GM12874 (cell line): ENCODE results near the gene MAFB.

Experiments used
- CTCF ChIP-seq: IDR thresholded peaks from 2 replicates; pipeline ENCODE4 v1.5.1; 2011; ENCODE audit warnings: low read depth, mild to moderate bottlenecking, control low read depth, low read length, moderate library complexity; ENCODE audit not compliant: insufficient read depth

MAFB gene

GRCh38 chr20:40680161-40680959 is 8.7 kb downstream of the MAFB start:
- no peak for TF ChIP-seq CTCF

GRCh38 chr20:40679184-40679583 is 9.9 kb downstream of the MAFB start:
- no peak for TF ChIP-seq CTCF

- no peak for TF ChIP-seq CTCF
Observed at GRCh38 chr20:40678286-40678875, 10.7 kb downstream of the MAFB start.

DNA sequence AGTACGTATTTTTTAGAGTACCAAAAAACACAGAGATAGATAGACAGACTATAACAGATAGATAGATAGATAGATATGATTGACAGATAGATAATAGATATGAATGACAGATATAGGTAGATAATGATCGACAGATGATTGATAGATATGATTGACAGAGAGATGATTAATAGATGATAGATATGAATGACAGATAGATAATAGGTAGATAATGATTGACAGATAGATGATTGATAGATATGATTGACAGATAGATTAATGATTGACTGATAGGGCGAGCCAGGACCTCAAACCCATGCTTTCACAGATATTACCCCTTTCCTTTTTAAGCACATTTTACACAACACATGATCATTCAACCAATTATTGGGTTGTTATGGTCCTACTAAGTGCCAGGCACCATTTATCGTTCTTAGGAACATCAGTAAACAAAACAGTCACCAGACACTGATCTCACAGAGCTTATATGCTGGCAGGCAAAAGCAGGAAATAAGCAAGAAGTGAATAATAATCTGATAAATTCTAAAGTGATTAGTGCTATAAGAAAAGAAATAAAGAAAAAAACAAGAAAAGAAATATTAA is 11.6 kb downstream of the MAFB start:
- no peak for TF ChIP-seq CTCF

- no peak for TF ChIP-seq CTCF
Observed at GRCh38 chr20:40676491-40677269, 12.4 kb downstream of the MAFB start.

DNA sequence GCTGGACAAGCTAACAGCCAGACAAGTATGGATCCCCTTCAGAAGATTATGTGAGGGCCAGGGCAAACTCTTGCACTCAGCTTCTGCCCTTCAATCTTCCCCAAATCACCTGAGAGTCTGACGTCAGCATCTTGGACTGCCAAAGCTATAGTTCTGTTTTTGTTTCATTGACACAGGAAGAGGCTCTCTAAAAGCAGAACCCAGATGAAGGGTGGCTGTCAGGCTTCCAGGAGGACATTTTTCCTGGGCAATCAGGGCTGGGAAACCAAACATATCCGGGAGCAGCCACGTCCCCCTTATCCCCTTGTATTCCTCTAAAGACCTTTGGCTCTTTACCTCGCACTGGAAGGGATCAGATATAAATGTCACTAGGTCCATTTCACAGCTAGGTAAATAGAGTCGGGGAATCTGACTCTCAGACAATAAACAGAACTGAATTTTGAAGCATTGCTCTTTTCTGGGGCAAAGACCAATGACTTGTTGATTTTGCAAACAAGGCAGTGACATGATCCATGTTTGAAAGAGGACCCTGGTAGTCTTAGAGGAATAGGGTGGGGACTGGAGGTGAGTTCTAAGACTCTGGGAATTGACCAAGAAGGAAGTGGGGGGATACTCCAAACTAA is 13.3 kb downstream of the MAFB start:
- TF ChIP-seq CTCF = no peak
